GM12878 (cell line): ENCODE results near the gene FNIP1. TPM values are rescaled to one million over a fixed set of nuclear protein-coding genes. Genes with fewer than 3 reads are reported as not detected.

Experiments used
- ATF7 ChIP-seq: fragments of 450-650 bp; IDR thresholded peaks from 2 replicates; pipeline ENCODE4 v1.6.1; 2016; ENCODE audit warnings: low read depth, mild to moderate bottlenecking
- BRCA1 ChIP-seq: IDR thresholded peaks from 2 replicates; pipeline ENCODE4 v1.6.1; 2011; ENCODE audit warnings: low read depth, low read length, improper control_type of control experiment
- CBX5 ChIP-seq: sonication (generic); IDR thresholded peaks from 2 replicates; pipeline ENCODE4 v1.6.1; 2016; ENCODE audit warnings: low read depth, moderate library complexity, mild to moderate bottlenecking, inconsistent platforms
- CTCF ChIP-seq, 3 experiments: IDR thresholded peaks in 2 of 3; conservative IDR thresholded peaks in 1 of 3; 2 replicates each; pipeline ENCODE4 v1.5.1; 2011; ENCODE audit warnings: low read depth in 3 of 3, low read length in 3 of 3, mild to moderate bottlenecking in 3 of 3, control low read depth in 2 of 3, moderate library complexity in 2 of 3, inconsistent platforms in 1 of 3, mixed read lengths in 1 of 3; ENCODE audit not compliant: control insufficient read depth in 2 of 3, insufficient read depth in 1 of 3; ENCODE audit errors: extremely low read depth in 1 of 3
- EED ChIP-seq: sonication (generic); IDR thresholded peaks from 2 replicates; pipeline ENCODE4 v1.6.1; 2016; ENCODE audit warnings: antibody characterized with exemption, low read depth
- HDAC2 ChIP-seq: fragments of 200-600 bp; sonication (generic); IDR thresholded peaks from 2 replicates; pipeline ENCODE4 v1.6.1; 2017
- HDGF ChIP-seq: fragments of 450-650 bp; IDR thresholded peaks from 2 replicates; pipeline ENCODE4 v1.6.1; 2016; ENCODE audit warnings: antibody characterized with exemption
- IKZF2 ChIP-seq, 2 experiments: fragments of 450-650 bp; IDR thresholded peaks; 2 replicates each; pipeline ENCODE4 v1.6.1; 2017; ENCODE audit warnings: mild to moderate bottlenecking in 2 of 2, moderate library complexity in 2 of 2
- MTA2 ChIP-seq: fragments of 450-650 bp; IDR thresholded peaks from 2 replicates; pipeline ENCODE4 v1.6.1; 2016; ENCODE audit warnings: low read depth, mild to moderate bottlenecking, moderate library complexity
- PKNOX1 ChIP-seq: fragments of 450-650 bp; IDR thresholded peaks from 2 replicates; pipeline ENCODE4 v1.6.1; 2016; ENCODE audit warnings: mild to moderate bottlenecking
- RELA ChIP-seq: fragments of 450-650 bp; IDR thresholded peaks from 2 replicates; pipeline ENCODE4 v1.8.0; 2014; ENCODE audit warnings: borderline replicate concordance; ENCODE audit not compliant: partially characterized antibody
- SMARCA5 ChIP-seq: fragments of 450-650 bp; IDR thresholded peaks from 2 replicates; pipeline ENCODE4 v1.6.1; 2017; ENCODE audit warnings: mild to moderate bottlenecking
- SP1 ChIP-seq: IDR thresholded peaks from one replicate; pipeline ENCODE4 v1.6.1; 2011; ENCODE audit warnings: low read depth, low read length
- SRF ChIP-seq, 2 experiments: IDR thresholded peaks; 2 replicates each; pipeline ENCODE4 v1.6.1; 2011; ENCODE audit warnings: low read depth in 2 of 2, low read length in 2 of 2, mild to moderate bottlenecking in 1 of 2, moderate library complexity in 1 of 2
- STAT1 ChIP-seq: fragments of 450-650 bp; conservative IDR thresholded peaks from 2 replicates; pipeline ENCODE4 v1.6.1; 2014; ENCODE audit warnings: antibody characterized with exemption, mild to moderate bottlenecking
- WRNIP1 ChIP-seq: IDR thresholded peaks from 2 replicates; pipeline ENCODE4 v1.6.1; 2011; ENCODE audit warnings: low read depth, low read length, improper control_type of control experiment, borderline replicate concordance
- ZNF207 ChIP-seq: fragments of 450-650 bp; IDR thresholded peaks from 2 replicates; pipeline ENCODE4 v1.6.1; 2014; ENCODE audit warnings: antibody characterized with exemption, mild to moderate bottlenecking, borderline replicate concordance
- polyA plus RNA-seq, 11 experiments: library from polyadenylated mRNA; depleted of rRNA in 4 of 11; unstranded in 6 of 11; stranded (reverse) in 5 of 11; fragments of >200 nt; fragmentation: Nextera tagmentation in 4 of 11; fragmentation: Illumina TruSeq in 1 of 11; extraction: Ambion mirVana in 4 of 11; extraction: Trizol in 1 of 11; gene quantifications; 1 replicate in 1 of 11; 2 replicates in 10 of 11; pipeline versions ENCODE4 v1.2.1 to v1.2.3, GENCODE V29; 2011 to 2016; ENCODE audit warnings: inconsistent platforms in 2 of 11, missing spikeins in 2 of 11, low read depth in 1 of 11
- total RNA-seq, 4 experiments: library from RNA; depleted of rRNA in 3 of 4; stranded (reverse); fragments of >200 nt in 3 of 4; fragmentation: Illumina TruSeq in 1 of 4; extraction: Trizol in 1 of 4; gene quantifications; 2 replicates each; pipeline versions ENCODE4 v1.2.1 to v1.2.3, GENCODE V29; 2013 to 2021
- TF ChIP-seq, protein P1 (sequence below): fragments of 450-650 bp; IDR thresholded peaks from 2 replicates; pipeline ENCODE4 v1.6.1; 2018; ENCODE audit warnings: mild to moderate bottlenecking, low read depth, moderate library complexity; ENCODE audit not compliant: partially characterized antibody
- TF ChIP-seq, protein P2 (sequence below): fragments of 450-650 bp; formaldehyde crosslinking; IDR thresholded peaks from 2 replicates; pipeline ENCODE4 v1.5.0; 2022; ENCODE audit warnings: mild to moderate bottlenecking, missing genetic modification characterization

Gene FNIP1
- total and polyA plus RNA-seq, 10 of the 15 experiments (the other 5 are each of a cell fraction or from before 2014, with no cell fraction given): 4.3 to 18.0 (median 14.0) TPM

GRCh38 chr5:131796793-131797693 lies at the start of gene FNIP1 (continued):
- TF ChIP-seq MTA2 (peak; percentile 25; the same call in 1 of the 2 replicates), SMARCA5 (no peak), CBX5 (no peak), WRNIP1 (no peak), BRCA1 (no peak), RELA (peak; percentile 76), SRF (IDR thresholded peaks at IDR 0.05; ENCODE audit: low read depth in 2 of 2, low read length in 2 of 2) (no peak), PKNOX1 (peak; percentile 52), EED (no peak), HDGF (no peak; the same call in 1 of the 2 replicates), HDAC2 (0 out of 2 replicates have a peak, but pooled peaks have one; percentile 34), CTCF (IDR thresholded peaks at IDR 0.05 in 2 of 3, conservative IDR thresholded peaks at IDR 0.05 in 1 of 3; ENCODE audit: control insufficient read depth in 2 of 3, extremely low read depth in 1 of 3, insufficient read depth in 1 of 3, low read depth in 3 of 3, low read length in 3 of 3) (no peak), STAT1 (no peak), IKZF2 (IDR thresholded peaks at IDR 0.05) (peak; percentile 72), ZNF207 (peak; percentile 37; the same call in 1 of the 2 replicates), ATF7 (no peak), SP1 (peak; percentile 82)
- TF ChIP-seq, protein P1, sequence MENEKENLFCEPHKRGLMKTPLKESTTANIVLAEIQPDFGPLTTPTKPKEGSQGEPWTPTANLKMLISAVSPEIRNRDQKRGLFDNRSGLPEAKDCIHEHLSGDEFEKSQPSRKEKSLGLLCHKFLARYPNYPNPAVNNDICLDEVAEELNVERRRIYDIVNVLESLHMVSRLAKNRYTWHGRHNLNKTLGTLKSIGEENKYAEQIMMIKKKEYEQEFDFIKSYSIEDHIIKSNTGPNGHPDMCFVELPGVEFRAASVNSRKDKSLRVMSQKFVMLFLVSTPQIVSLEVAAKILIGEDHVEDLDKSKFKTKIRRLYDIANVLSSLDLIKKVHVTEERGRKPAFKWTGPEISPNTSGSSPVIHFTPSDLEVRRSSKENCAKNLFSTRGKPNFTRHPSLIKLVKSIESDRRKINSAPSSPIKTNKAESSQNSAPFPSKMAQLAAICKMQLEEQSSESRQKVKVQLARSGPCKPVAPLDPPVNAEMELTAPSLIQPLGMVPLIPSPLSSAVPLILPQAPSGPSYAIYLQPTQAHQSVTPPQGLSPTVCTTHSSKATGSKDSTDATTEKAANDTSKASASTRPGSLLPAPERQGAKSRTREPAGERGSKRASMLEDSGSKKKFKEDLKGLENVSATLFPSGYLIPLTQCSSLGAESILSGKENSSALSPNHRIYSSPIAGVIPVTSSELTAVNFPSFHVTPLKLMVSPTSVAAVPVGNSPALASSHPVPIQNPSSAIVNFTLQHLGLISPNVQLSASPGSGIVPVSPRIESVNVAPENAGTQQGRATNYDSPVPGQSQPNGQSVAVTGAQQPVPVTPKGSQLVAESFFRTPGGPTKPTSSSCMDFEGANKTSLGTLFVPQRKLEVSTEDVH: no peak
- TF ChIP-seq, protein P2, sequence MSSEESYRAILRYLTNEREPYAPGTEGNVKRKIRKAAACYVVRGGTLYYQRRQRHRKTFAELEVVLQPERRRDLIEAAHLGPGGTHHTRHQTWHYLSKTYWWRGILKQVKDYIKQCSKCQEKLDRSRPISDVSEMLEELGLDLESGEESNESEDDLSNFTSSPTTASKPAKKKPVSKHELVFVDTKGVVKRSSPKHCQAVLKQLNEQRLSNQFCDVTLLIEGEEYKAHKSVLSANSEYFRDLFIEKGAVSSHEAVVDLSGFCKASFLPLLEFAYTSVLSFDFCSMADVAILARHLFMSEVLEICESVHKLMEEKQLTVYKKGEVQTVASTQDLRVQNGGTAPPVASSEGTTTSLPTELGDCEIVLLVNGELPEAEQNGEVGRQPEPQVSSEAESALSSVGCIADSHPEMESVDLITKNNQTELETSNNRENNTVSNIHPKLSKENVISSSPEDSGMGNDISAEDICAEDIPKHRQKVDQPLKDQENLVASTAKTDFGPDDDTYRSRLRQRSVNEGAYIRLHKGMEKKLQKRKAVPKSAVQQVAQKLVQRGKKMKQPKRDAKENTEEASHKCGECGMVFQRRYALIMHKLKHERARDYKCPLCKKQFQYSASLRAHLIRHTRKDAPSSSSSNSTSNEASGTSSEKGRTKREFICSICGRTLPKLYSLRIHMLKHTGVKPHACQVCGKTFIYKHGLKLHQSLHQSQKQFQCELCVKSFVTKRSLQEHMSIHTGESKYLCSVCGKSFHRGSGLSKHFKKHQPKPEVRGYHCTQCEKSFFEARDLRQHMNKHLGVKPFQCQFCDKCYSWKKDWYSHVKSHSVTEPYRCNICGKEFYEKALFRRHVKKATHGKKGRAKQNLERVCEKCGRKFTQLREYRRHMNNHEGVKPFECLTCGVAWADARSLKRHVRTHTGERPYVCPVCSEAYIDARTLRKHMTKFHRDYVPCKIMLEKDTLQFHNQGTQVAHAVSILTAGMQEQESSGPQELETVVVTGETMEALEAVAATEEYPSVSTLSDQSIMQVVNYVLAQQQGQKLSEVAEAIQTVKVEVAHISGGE (CRISPR knock-in tag): no peak
